MV-4-11 (cell line): Measurements from ENCODE around the gene FBXO4.
"Not testable (repeated sequence)": the region's sequence is repeated elsewhere in the genome, so short reads cannot be mapped to it uniquely, and the experiment has no call there.

Experiments used
- DNase-seq: peaks from one replicate; lab custom pipeline; 2025; lab: John Stamatoyannopoulos, UW

FBXO4 gene

GRCh38 chr5:41982858-41983257 is 57.8 kb downstream of the FBXO4 start:
- not testable (repeated sequence) for DNase-seq

- no peak for DNase-seq
These were observed 58.2 kb downstream of the FBXO4 start for GRCh38 chr5:41983284-41983683.

GRCh38 chr5:41985945-41986695 is 61.0 kb downstream of the FBXO4 start:
- no peak for DNase-seq
